Umbilical cord (tissue), 1 donor: ENCODE measurements around the gene PCCA. TPM values are rescaled to one million over a fixed set of nuclear protein-coding genes. Genes with fewer than 3 reads are reported as not detected.

Source experiments
- total RNA-seq: library from RNA; depleted of rRNA; stranded (reverse); fragments of >200 nt; gene quantifications from one replicate; pipeline ENCODE4 v1.2.3, GENCODE V29; 2014; ENCODE audit warnings: low replicate concordance; ENCODE audit not compliant: insufficient read depth

PCCA gene
- total RNA-seq, 1 donor from 2014 or later, result 70.3 TPM

Other genes with a start within 250 kb of the PCCA start
- 2.4 TPM for gene ZIC5, start 117.3 kb upstream of the PCCA start, total RNA-seq
- gene ZIC2, start 107.3 kb upstream of the PCCA start, total RNA-seq, result not detected